ENCODE data around the gene PORCN. TPM values are rescaled to one million over a fixed set of nuclear protein-coding genes. Genes with fewer than 3 reads are reported as not detected.

The PORCN gene
- total and polyA plus RNA-seq, 2 of the 4 experiments (the other 2 are of a cell fraction): 4.1 to 10.1 TPM

GRCh38 chrX:48498374-48498809 lies 10.4 kb upstream of the PORCN start:
- intact Hi-C loops (cut with micrococcal nuclease): no loop called here
- CTCF ChIA-PET: no interaction called here

More at GRCh38 chrX:48498374-48498809, 10.4 kb upstream of the PORCN start:
- H2BK120ac ChIP-seq (ENCODE audit: low read depth, low read length): no peak overlapping the region
- no peak overlapping the region for H2BK5ac ChIP-seq (ENCODE audit: low read depth, low read length, poor library complexity, severe bottlenecking)
- no peak overlapping the region for H3K4me3 ChIP-seq (ENCODE audit: insufficient read depth, low read depth, low read length)
- no peaks in the 10 kb centered on the region for H4K20me1 ChIP-seq (ENCODE audit: insufficient read depth, low read length)
- H4K5ac ChIP-seq (ENCODE audit: low read depth, low read length): no peak overlapping the region
- H2AFZ ChIP-seq (replicated peaks; ENCODE audit: low read length, poor library complexity): no peak overlapping the region
- WGBS, 2 experiments (ENCODE audit: extremely low coverage in 2 of 2, insufficient read length in 1 of 2): 31% methylated on average over 2 of the region's 6 CpGs; no CpG with 5 or more reads in 1 of the 2 experiments
- no peak overlapping the region for H3K56ac ChIP-seq (ENCODE audit: extremely low read depth, insufficient read depth, low read length)
- H3K4me2 ChIP-seq (ENCODE audit: low read depth, low read length): peak overlapping the region; percentile 53; the same call in 1 of the 2 replicates
- H3K18ac ChIP-seq (ENCODE audit: low read depth, low read length): no peak overlapping the region
- H3K36me3 ChIP-seq (ENCODE audit: control insufficient read depth, insufficient read depth, low read length): no peaks in the 10 kb centered on the region
- H4K8ac ChIP-seq (ENCODE audit: low read depth in 2 of 2, low read length in 2 of 2): no peak overlapping the region
- POLR2A ChIA-PET (ENCODE audit: unreplicated experiment): no interaction called here
- DNase-seq (peak; percentile 74), ATAC-seq (ENCODE audit: low read depth) (peak; percentile 81)
- no peak overlapping the region for H3K9ac ChIP-seq (ENCODE audit: low read depth, low read length)
- H3K4ac ChIP-seq (ENCODE audit: low read depth, low read length): 0 out of 2 replicates have a peak overlapping the region, but pooled peaks have one; percentile 37
- no peak overlapping the region for H4K91ac ChIP-seq (ENCODE audit: insufficient read depth, low read depth, low read length)
- BruUV-seq (replicated peaks): no TSS peak
- no peak overlapping the region for H2AK5ac ChIP-seq (ENCODE audit: low read depth, low read length)
- no peaks in the 10 kb centered on the region for H3K9me3 ChIP-seq (ENCODE audit: control insufficient read depth, insufficient read depth, low read length)
- H3K4me1 ChIP-seq (ENCODE audit: control insufficient read depth, insufficient read depth, low read length): 0 out of 2 replicates have a peak, but pooled peaks cover 2% of the 10 kb centered on the region
- no peak for TF ChIP-seq POLR2A (IDR thresholded peaks at IDR 0.05; ENCODE audit: low read depth, low read length)
- peak; percentile 74 for TF ChIP-seq FOS (IDR thresholded peaks at IDR 0.05; ENCODE audit: low read depth, low read length)
- 0 out of 2 replicates have a peak, but pooled peaks have one; percentile 25 for TF ChIP-seq BHLHE40 (IDR thresholded peaks at IDR 0.05; ENCODE audit: low read depth, low read length)
- no peak overlapping the region for H2AK9ac ChIP-seq (replicated peaks; ENCODE audit: low read depth, low read length, poor library complexity)
- no peak overlapping the region for H3K23ac ChIP-seq (ENCODE audit: low read depth, low read length)
- H3K79me1 ChIP-seq (ENCODE audit: low read depth in 1 of 2, low read length in 2 of 2): no peaks in the 10 kb centered on the region
- H2BK20ac ChIP-seq (ENCODE audit: low read depth, low read length): peak overlapping the region; percentile 42; the same call in 1 of the 2 replicates
- H3K9me1 ChIP-seq (ENCODE audit: insufficient read depth, low read length): peaks cover 2% of the 10 kb centered on the region; the same call in 1 of the 2 replicates
- dilution Hi-C loops (cut with HindIII; ENCODE audit: low sequenced_read_pairs, unreplicated experiment): no loop called here
- H3K27me3 ChIP-seq (ENCODE audit: control insufficient read depth, insufficient read depth, low read length): no peaks in the 10 kb centered on the region
- H3K27ac ChIP-seq (ENCODE audit: insufficient read depth, low read length): no peak overlapping the region
- H2BK15ac ChIP-seq (ENCODE audit: low read depth, low read length): no peak overlapping the region
- in situ Hi-C loops (cut with MboI; ENCODE audit: low sequenced_read_pairs): loop anchor here (10.0 kb wide), 1 partner anchor 414 kb away; no protein-coding TSS in a partner anchor
- no peak overlapping the region for H3K14ac ChIP-seq (replicated peaks; ENCODE audit: low read depth, low read length)
